Loucy (cell line): ENCODE data around the gene NPM1.
"Not testable (repeated sequence)": the region's sequence is repeated elsewhere in the genome, so short reads cannot be mapped to it uniquely, and the experiment has no call there.

Experiments
- H2AFZ ChIP-seq: fragments of 200-600 bp; sonication (generic); 2 replicates; pipeline ENCODE4 v1.6.0; 2016; ENCODE audit warnings: antibody characterized with exemption, mild to moderate bottlenecking, low read length, moderate library complexity
- H3F3A ChIP-seq: fragments of 200-600 bp; 2 replicates; pipeline ENCODE4 v1.6.0; 2016; ENCODE audit warnings: antibody characterized with exemption, low read depth, mild to moderate bottlenecking
- H3K27me3 ChIP-seq: fragments of 200-600 bp; sonication (generic); 2 replicates; pipeline ENCODE4 v1.6.1; 2014; ENCODE audit warnings: low read length, mild to moderate bottlenecking; ENCODE audit not compliant: insufficient read depth, poor library complexity, severe bottlenecking
- H3K36me3 ChIP-seq: fragments of 200-600 bp; sonication (generic); 2 replicates; pipeline ENCODE4 v1.6.1; 2016; ENCODE audit warnings: low read length; ENCODE audit not compliant: insufficient read depth
- H3K4me1 ChIP-seq: fragments of 200-600 bp; sonication (generic); 2 replicates; pipeline ENCODE4 v1.5.1; 2014; ENCODE audit warnings: low read length, mild to moderate bottlenecking; ENCODE audit not compliant: insufficient read depth, poor library complexity, severe bottlenecking
- H3K4me2 ChIP-seq: fragments of 200-600 bp; sonication (generic); 2 replicates; pipeline ENCODE4 v1.6.0; 2014; ENCODE audit warnings: antibody characterized with exemption, low read length, low read depth, mild to moderate bottlenecking; ENCODE audit not compliant: poor library complexity, severe bottlenecking
- H3K4me3 ChIP-seq: fragments of 200-600 bp; sonication (generic); 2 replicates; pipeline ENCODE4 v1.5.1; 2014; ENCODE audit warnings: low read length, mild to moderate bottlenecking, mixed read lengths; ENCODE audit not compliant: poor library complexity, severe bottlenecking
- H3K79me2 ChIP-seq: fragments of 200-600 bp; sonication (generic); 2 replicates; pipeline ENCODE4 v1.6.1; 2014; ENCODE audit warnings: low read length; ENCODE audit not compliant: insufficient read depth
- H3K9ac ChIP-seq: fragments of 200-600 bp; sonication (generic); 2 replicates; pipeline ENCODE4 v1.6.0; 2014; ENCODE audit warnings: mild to moderate bottlenecking, low read depth, low read length, moderate library complexity; ENCODE audit not compliant: poor library complexity, severe bottlenecking
- H3K9me2 ChIP-seq: fragments of 200-600 bp; sonication (generic); replicated peaks from 2 replicates; pipeline ENCODE4 v1.6.1; 2016; ENCODE audit warnings: low read depth, low read length, mixed read lengths
- H3K9me3 ChIP-seq: fragments of 200-600 bp; sonication (generic); 2 replicates; pipeline ENCODE4 v1.6.1; 2014; ENCODE audit warnings: mild to moderate bottlenecking, antibody characterized with exemption, low read length, low read depth; ENCODE audit not compliant: insufficient read depth
- H4K20me1 ChIP-seq: fragments of 200-600 bp; sonication (generic); 2 replicates; pipeline ENCODE4 v1.6.0; 2014; ENCODE audit warnings: antibody characterized with exemption, low read length, mild to moderate bottlenecking; ENCODE audit not compliant: insufficient read depth, poor library complexity, severe bottlenecking
- CTCF ChIP-seq: fragments of 200-600 bp; sonication (generic); conservative IDR thresholded peaks from 2 replicates; pipeline ENCODE4 v1.5.1; 2014; ENCODE audit warnings: mild to moderate bottlenecking, antibody characterized with exemption, low read length
- EZH2phosphoT487 ChIP-seq: fragments of 200-600 bp; IDR thresholded peaks from 2 replicates; pipeline ENCODE4 v1.6.1; 2018; ENCODE audit warnings: antibody characterized with exemption, mild to moderate bottlenecking, moderate library complexity, borderline replicate concordance

NPM1 gene

GRCh38 chr5:171395042-171395441 is 7.4 kb downstream of the NPM1 start:
- H3K27me3 ChIP-seq = no peaks in the 10 kb centered on the region
- H3K79me2 ChIP-seq = peaks cover 100% of the 10 kb centered on the region
- H3K4me1 ChIP-seq = peaks cover 20% of the 10 kb centered on the region
- H3F3A ChIP-seq = no peaks in the 10 kb centered on the region
- peak overlapping the region; percentile 29 for H3K4me3 ChIP-seq
- no peak overlapping the region for H3K9ac ChIP-seq
- H3K9me3 ChIP-seq = no peaks in the 10 kb centered on the region
- peak overlapping the region; percentile 88 for H3K4me2 ChIP-seq
- no peak overlapping the region for H2AFZ ChIP-seq
- TF ChIP-seq EZH2phosphoT487 = no peak
- TF ChIP-seq CTCF = no peak
- peaks cover 93% of the 10 kb centered on the region for H3K36me3 ChIP-seq
- peaks cover 97% of the 10 kb centered on the region for H4K20me1 ChIP-seq
- H3K9me2 ChIP-seq = no peaks in the 10 kb centered on the region

- peak overlapping the region; percentile 88 for H3K4me2 ChIP-seq
- H3K4me1 ChIP-seq = peaks cover 13% of the 10 kb centered on the region
- not testable (repeated sequence) for H3K9me3 ChIP-seq, H2AFZ ChIP-seq, H3K27me3 ChIP-seq, H3K9ac ChIP-seq, H3K9me2 ChIP-seq, H3K4me3 ChIP-seq, H3F3A ChIP-seq
- peaks cover 100% of the 10 kb centered on the region for H3K79me2 ChIP-seq
- H4K20me1 ChIP-seq = peaks cover 85% of the 10 kb centered on the region
- peaks cover 96% of the 10 kb centered on the region; the same call in 1 of the 2 replicates for H3K36me3 ChIP-seq
Measured at GRCh38 chr5:171396583-171396982, 8.9 kb downstream of the NPM1 start.

DNA sequence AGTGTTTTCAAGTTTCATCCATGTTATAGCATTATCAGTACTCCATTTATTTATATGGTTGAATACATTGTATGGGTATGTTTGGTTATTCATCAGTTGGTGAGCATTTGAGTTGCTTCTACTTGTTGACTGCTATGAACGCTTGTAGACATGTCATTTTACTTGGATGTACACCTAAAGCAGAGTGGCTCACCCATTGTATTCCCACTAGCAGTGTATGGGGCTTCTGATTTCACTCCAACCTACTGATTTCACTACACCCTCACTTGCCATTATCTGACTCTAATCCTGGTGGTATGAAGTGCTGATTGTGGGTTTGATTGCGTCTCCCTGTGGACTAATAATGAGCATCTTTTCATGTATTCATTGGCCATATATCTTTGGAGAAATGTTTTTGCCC is 9.5 kb downstream of the NPM1 start:
- TF ChIP-seq EZH2phosphoT487 (no peak), CTCF (no peak)

DNA sequence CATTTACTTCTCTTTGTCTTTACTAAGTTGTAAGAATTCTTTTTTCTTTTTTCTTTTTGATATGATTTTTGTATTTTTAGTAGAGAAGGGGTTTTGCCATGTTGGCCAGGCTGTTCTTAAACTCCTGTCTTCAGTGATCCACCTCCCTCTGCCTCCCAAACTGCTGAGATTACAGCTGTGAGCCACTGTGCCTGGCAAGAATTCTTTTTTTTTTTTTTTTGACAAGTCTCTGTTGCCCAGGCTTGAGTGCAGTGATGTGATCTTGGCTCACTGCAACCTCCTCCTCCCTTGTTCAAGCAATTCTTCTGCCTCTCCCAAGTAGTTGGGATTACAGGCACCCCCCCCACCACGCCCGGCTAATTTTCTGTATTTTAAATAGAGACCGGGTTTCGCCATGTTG is 9.9 kb downstream of the NPM1 start:
- no peaks in the 10 kb centered on the region; the same call in 1 of the 2 replicates for H3K9me3 ChIP-seq
- TF ChIP-seq EZH2phosphoT487 (no peak), CTCF (no peak)
- H3K9me2 ChIP-seq = no peaks in the 10 kb centered on the region
- H3K4me3 ChIP-seq = no peak overlapping the region
- no peaks in the 10 kb centered on the region for H3K27me3 ChIP-seq
- peaks cover 75% of the 10 kb centered on the region for H4K20me1 ChIP-seq
- H3K9ac ChIP-seq = no peak overlapping the region
- no peak overlapping the region for H2AFZ ChIP-seq
- H3K4me1 ChIP-seq = peaks cover 4% of the 10 kb centered on the region
- peaks cover 92% of the 10 kb centered on the region; the same call in 1 of the 2 replicates for H3K36me3 ChIP-seq
- H3K79me2 ChIP-seq = peaks cover 93% of the 10 kb centered on the region
- H3F3A ChIP-seq = no peaks in the 10 kb centered on the region
- peak overlapping the region; percentile 88 for H3K4me2 ChIP-seq

More for the DNA sequence above, 9.5 kb downstream of the NPM1 start:
- H3K9me2 ChIP-seq = no peaks in the 10 kb centered on the region
- no peaks in the 10 kb centered on the region for H3K27me3 ChIP-seq
- H3K9ac ChIP-seq = no peak overlapping the region
- peak overlapping the region; percentile 88 for H3K4me2 ChIP-seq
- H3K79me2 ChIP-seq = peaks cover 97% of the 10 kb centered on the region
- H2AFZ ChIP-seq = no peak overlapping the region
- no peaks in the 10 kb centered on the region for H3F3A ChIP-seq
- H3K4me1 ChIP-seq = peaks cover 8% of the 10 kb centered on the region
- no peaks in the 10 kb centered on the region; the same call in 1 of the 2 replicates for H3K9me3 ChIP-seq
- H3K4me3 ChIP-seq = no peak overlapping the region
- H3K36me3 ChIP-seq = peaks cover 95% of the 10 kb centered on the region; the same call in 1 of the 2 replicates
- peaks cover 79% of the 10 kb centered on the region for H4K20me1 ChIP-seq

DNA sequence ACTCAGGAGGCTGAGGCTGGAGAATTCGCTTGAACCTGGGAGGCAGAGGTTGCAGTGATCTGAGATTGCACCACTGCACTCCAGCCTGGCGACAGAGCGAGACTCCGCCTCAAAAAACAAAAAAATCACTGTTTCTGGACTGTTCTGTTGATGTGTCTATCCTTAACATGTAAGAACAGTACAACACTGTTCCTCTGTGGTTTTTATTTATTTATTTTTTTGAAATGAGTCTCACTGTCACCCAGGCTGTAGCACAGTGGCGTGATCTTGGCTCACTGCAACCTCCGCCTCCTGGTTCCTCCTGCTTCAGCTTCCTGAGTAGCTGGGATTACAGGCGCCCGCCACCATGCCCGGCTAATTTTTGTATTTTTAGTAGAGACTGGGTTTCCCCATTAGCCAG is 11.0 kb downstream of the NPM1 start:
- not testable (repeated sequence) for H3K9ac ChIP-seq, H3K4me3 ChIP-seq, H3K4me1 ChIP-seq, H3K9me3 ChIP-seq, H2AFZ ChIP-seq, H3K4me2 ChIP-seq, H3K9me2 ChIP-seq, H3K27me3 ChIP-seq, H3F3A ChIP-seq
- H3K79me2 ChIP-seq = peaks cover 82% of the 10 kb centered on the region
- H4K20me1 ChIP-seq = peaks cover 64% of the 10 kb centered on the region
- H3K36me3 ChIP-seq = peaks cover 81% of the 10 kb centered on the region; the same call in 1 of the 2 replicates
